ENCODE results near the gene CLP1. TPM values are rescaled to one million over a fixed set of nuclear protein-coding genes. Genes with fewer than 3 reads are reported as not detected.

CLP1 gene
- total RNA-seq, 1 experiment from 2014 or later: 23.4 TPM

DNA sequence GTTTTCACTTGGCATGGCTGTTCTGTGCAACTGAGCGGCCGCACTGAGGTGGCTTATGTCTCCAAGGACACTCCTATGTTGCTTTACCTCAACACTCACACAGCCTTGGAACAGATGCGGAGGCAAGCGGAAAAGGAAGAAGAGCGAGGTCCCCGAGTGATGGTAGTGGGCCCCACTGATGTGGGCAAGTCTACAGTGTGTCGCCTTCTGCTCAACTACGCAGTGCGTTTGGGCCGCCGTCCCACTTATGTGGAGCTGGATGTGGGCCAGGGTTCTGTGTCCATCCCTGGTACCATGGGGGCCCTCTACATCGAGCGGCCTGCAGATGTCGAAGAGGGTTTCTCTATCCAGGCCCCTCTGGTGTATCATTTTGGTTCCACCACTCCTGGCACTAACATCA is 2.1 kb downstream of the CLP1 start:
- peaks cover 26% of the 10 kb centered on the region; the same call in 1 of the 2 replicates for H3K36me3 ChIP-seq (ENCODE audit: low read depth)
- peaks cover 22% of the 10 kb centered on the region; the same call in 1 of the 2 replicates for H3F3A ChIP-seq (ENCODE audit: insufficient read depth, low read depth)
- H3K4me2 ChIP-seq: no peak overlapping the region
- H3K27me3 ChIP-seq (ENCODE audit: insufficient read depth, low read depth): no peaks in the 10 kb centered on the region
- no peaks in the 10 kb centered on the region for H3K9me3 ChIP-seq (ENCODE audit: insufficient read depth, low read depth)
- H3K4me3 ChIP-seq: no peak overlapping the region
- TF ChIP-seq EZH2 (IDR thresholded peaks at IDR 0.05; ENCODE audit: low read depth): no peak
- TF ChIP-seq, protein P1, sequence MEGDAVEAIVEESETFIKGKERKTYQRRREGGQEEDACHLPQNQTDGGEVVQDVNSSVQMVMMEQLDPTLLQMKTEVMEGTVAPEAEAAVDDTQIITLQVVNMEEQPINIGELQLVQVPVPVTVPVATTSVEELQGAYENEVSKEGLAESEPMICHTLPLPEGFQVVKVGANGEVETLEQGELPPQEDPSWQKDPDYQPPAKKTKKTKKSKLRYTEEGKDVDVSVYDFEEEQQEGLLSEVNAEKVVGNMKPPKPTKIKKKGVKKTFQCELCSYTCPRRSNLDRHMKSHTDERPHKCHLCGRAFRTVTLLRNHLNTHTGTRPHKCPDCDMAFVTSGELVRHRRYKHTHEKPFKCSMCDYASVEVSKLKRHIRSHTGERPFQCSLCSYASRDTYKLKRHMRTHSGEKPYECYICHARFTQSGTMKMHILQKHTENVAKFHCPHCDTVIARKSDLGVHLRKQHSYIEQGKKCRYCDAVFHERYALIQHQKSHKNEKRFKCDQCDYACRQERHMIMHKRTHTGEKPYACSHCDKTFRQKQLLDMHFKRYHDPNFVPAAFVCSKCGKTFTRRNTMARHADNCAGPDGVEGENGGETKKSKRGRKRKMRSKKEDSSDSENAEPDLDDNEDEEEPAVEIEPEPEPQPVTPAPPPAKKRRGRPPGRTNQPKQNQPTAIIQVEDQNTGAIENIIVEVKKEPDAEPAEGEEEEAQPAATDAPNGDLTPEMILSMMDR (conservative IDR thresholded peaks at IDR 0.05): no peak
- no peak for DNase-seq
- no peaks in the 10 kb centered on the region for H3K9me2 ChIP-seq (ENCODE audit: insufficient read depth)
- ChIA-PET CTCF (no interaction called here), POLR2A (ENCODE audit: unreplicated experiment) (no interaction called here)
- H3K79me2 ChIP-seq (ENCODE audit: low read depth): peaks cover 27% of the 10 kb centered on the region
- no peak overlapping the region for H3K27ac ChIP-seq
- BruUV-seq (replicated peaks): no TSS peak
- H4K20me1 ChIP-seq (ENCODE audit: insufficient read depth): no peaks in the 10 kb centered on the region
- peaks cover 7% of the 10 kb centered on the region for H3K4me1 ChIP-seq (replicated peaks; ENCODE audit: insufficient read depth)
- no peak overlapping the region for H2AFZ ChIP-seq
- intact Hi-C loops (cut with micrococcal nuclease; ENCODE audit: unreplicated experiment): loop anchor here (5.0 to 10.0 kb wide), 4 partner anchors 127 to 1485 kb away; partner anchors contain the start of genes FAM111A, TIMM10 and TNKS1BP1

DNA sequence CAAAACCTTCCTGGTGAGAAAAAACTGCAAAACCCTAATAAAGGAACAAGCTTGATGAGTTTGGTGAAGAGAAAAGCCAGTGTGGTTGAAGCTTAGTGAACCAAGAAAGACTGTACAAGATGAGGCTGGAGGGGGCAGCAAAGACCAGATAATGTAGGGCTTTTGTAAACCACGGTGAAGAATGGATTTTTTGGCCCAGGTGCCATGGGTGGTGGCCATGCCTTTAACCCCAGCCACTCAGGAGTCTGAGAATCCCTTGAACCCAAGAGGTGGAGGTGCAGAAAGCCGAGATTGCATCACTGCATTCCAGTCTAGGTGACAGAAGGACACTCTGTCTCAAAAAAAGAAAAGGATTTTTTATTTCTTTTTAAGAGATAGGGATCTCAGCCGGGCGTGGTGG is 5.3 kb downstream of the CLP1 start:
- H3K27ac ChIP-seq: no peak overlapping the region
- H4K20me1 ChIP-seq (ENCODE audit: insufficient read depth): no peaks in the 10 kb centered on the region
- H3K4me1 ChIP-seq (replicated peaks; ENCODE audit: insufficient read depth): peaks cover 8% of the 10 kb centered on the region
- no TSS peak for BruUV-seq (replicated peaks)
- POLR2A ChIA-PET (ENCODE audit: unreplicated experiment): interaction anchor here (0.6 kb wide), 3 partner anchors 31 to 112 kb away, joined by 3 to 6 read pairs (median 4); no protein-coding TSS in a partner anchor
- CTCF ChIA-PET: interaction anchor here (0.6 to 1.5 kb wide), 4 partner anchors 137 to 861 kb away, joined by 3 to 11 read pairs (median 5); no protein-coding TSS in a partner anchor
- peak; percentile 63 to 66 for DNase-seq
- no peaks in the 10 kb centered on the region for H3K27me3 ChIP-seq (ENCODE audit: insufficient read depth, low read depth)
- TF ChIP-seq, protein P1 (conservative IDR thresholded peaks at IDR 0.05): peak; percentile 66
- TF ChIP-seq EZH2 (IDR thresholded peaks at IDR 0.05; ENCODE audit: low read depth): no peak
- H3K79me2 ChIP-seq (ENCODE audit: low read depth): peaks cover 23% of the 10 kb centered on the region
- no peak overlapping the region for H3K4me2 ChIP-seq
- H3K9me3 ChIP-seq (ENCODE audit: insufficient read depth, low read depth): no peaks in the 10 kb centered on the region
- no peak overlapping the region for H2AFZ ChIP-seq
- H3K36me3 ChIP-seq (ENCODE audit: low read depth): peaks cover 26% of the 10 kb centered on the region; the same call in 1 of the 2 replicates
- no peaks in the 10 kb centered on the region for H3K9me2 ChIP-seq (ENCODE audit: insufficient read depth)
- H3K4me3 ChIP-seq: no peak overlapping the region
- intact Hi-C loops (cut with micrococcal nuclease; ENCODE audit: unreplicated experiment): loop anchor here (2.0 to 10.0 kb wide), 4 partner anchors 338 to 1482 kb away; partner anchors contain the start of genes FAM111A and TNKS1BP1
- H3F3A ChIP-seq (ENCODE audit: insufficient read depth, low read depth): peaks cover 26% of the 10 kb centered on the region; the same call in 1 of the 2 replicates

DNA sequence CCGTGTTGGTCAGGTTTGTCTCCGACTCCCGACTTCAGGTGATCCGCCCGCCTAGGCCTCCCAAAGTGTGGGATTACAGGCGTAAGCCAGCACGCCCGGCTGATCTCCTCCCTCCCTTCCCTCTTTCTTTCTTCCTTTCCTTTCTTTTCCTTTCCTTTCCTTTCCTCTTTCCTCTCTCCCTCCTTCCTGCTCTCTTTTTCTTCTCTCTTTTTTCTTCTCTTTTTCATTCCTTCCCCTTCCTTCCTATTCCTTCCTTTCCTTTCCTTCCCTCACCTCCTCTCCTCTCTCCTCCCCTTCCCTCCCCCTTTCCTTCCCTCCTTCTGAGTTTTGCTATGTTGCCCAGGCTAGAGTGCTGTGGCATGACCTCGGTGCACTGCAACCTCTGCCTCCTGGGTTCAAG is 6.4 kb downstream of the CLP1 start:
- ChIA-PET CTCF (no interaction called here), POLR2A (ENCODE audit: unreplicated experiment) (no interaction called here)
- TF ChIP-seq EZH2 (IDR thresholded peaks at IDR 0.05; ENCODE audit: low read depth): no peak
- TF ChIP-seq, protein P1 (conservative IDR thresholded peaks at IDR 0.05): no peak
- Histone ChIP-seq H3K9me2 (ENCODE audit: insufficient read depth) (no peaks in the 10 kb centered on the region), H3K36me3 (ENCODE audit: low read depth) (peaks cover 26% of the 10 kb centered on the region; the same call in 1 of the 2 replicates), H4K20me1 (ENCODE audit: insufficient read depth) (no peaks in the 10 kb centered on the region), H3K4me3 (no peak overlapping the region), H2AFZ (no peak overlapping the region), H3K4me2 (no peak overlapping the region), H3F3A (ENCODE audit: insufficient read depth, low read depth) (peaks cover 34% of the 10 kb centered on the region), H3K4me1 (replicated peaks; ENCODE audit: insufficient read depth) (peaks cover 8% of the 10 kb centered on the region), H3K27me3 (ENCODE audit: insufficient read depth, low read depth) (no peaks in the 10 kb centered on the region), H3K27ac (no peak overlapping the region), H3K9me3 (ENCODE audit: insufficient read depth, low read depth) (no peaks in the 10 kb centered on the region), H3K79me2 (ENCODE audit: low read depth) (peaks cover 22% of the 10 kb centered on the region)
- no TSS peak for BruUV-seq (replicated peaks)
- intact Hi-C loops (cut with micrococcal nuclease; ENCODE audit: unreplicated experiment): loop anchor here (2.0 to 10.0 kb wide), 4 partner anchors 339 to 1481 kb away; partner anchors contain the start of genes FAM111A and TNKS1BP1
- no peak for DNase-seq
